ENCODE measurements around the gene PXMP4.

PXMP4 gene

DNA sequence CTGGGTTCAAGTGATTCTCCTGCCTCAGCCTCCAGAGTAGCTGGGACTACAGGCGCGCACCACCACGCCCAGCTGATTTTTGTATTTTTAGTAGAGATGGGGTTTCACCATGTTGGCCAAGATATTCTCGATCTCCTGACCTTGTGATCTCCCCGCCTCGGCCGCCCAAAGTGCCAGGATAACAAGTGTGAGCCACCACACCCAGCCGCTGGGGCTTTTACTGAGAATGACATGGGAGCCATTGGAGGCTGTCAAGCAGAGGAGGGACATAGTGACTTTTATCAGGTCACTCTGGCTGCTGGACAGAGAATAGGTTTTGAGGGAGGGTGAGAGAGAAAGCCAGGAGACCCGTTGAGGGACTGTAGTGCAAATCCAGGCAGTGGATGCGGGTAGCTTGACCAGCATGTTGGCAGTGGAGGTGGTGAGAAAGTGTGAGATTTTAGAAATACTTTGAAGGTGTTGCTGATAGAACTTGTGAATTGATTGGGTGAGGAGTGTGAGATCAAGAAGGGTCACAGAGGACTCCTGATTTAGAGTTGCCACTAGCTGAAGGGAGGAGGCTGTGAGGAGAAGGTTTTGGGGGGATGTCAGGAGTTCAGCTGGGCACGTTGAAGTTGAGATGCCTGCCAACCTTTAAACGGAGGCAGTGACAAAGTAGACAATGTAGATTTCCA is 26.4 kb upstream of the PXMP4 start:
- H3K4me3 ChIP-seq (ENCODE audit: low read length) = no peak overlapping the region
- no peaks in the 10 kb centered on the region for H3K36me3 ChIP-seq (ENCODE audit: control insufficient read depth, low read length)
- no peak for TF ChIP-seq EZH2phosphoT487 (IDR thresholded peaks at IDR 0.05; ENCODE audit: borderline replicate concordance, low read length)
- TF ChIP-seq, protein P1, sequence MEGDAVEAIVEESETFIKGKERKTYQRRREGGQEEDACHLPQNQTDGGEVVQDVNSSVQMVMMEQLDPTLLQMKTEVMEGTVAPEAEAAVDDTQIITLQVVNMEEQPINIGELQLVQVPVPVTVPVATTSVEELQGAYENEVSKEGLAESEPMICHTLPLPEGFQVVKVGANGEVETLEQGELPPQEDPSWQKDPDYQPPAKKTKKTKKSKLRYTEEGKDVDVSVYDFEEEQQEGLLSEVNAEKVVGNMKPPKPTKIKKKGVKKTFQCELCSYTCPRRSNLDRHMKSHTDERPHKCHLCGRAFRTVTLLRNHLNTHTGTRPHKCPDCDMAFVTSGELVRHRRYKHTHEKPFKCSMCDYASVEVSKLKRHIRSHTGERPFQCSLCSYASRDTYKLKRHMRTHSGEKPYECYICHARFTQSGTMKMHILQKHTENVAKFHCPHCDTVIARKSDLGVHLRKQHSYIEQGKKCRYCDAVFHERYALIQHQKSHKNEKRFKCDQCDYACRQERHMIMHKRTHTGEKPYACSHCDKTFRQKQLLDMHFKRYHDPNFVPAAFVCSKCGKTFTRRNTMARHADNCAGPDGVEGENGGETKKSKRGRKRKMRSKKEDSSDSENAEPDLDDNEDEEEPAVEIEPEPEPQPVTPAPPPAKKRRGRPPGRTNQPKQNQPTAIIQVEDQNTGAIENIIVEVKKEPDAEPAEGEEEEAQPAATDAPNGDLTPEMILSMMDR (IDR thresholded peaks at IDR 0.05; ENCODE audit: low read depth, low read length, poor library complexity, severe bottlenecking) = no peak
- H3K9me2 ChIP-seq (replicated peaks; ENCODE audit: control insufficient read depth, low read length) = no peaks in the 10 kb centered on the region
- no peaks in the 10 kb centered on the region for H3K4me1 ChIP-seq (ENCODE audit: control insufficient read depth, low read length)
- no peak overlapping the region for H3K4me2 ChIP-seq (ENCODE audit: low read length)
- no peaks in the 10 kb centered on the region for H3K9me3 ChIP-seq (ENCODE audit: control insufficient read depth, insufficient read depth, low read length)
- no peaks in the 10 kb centered on the region for H3K79me2 ChIP-seq (ENCODE audit: control insufficient read depth, low read length)
- H3F3A ChIP-seq (ENCODE audit: control insufficient read depth, insufficient read depth) = no peaks in the 10 kb centered on the region
- no peaks in the 10 kb centered on the region for H3K27me3 ChIP-seq (ENCODE audit: control insufficient read depth, low read length)
- no peaks in the 10 kb centered on the region for H4K20me1 ChIP-seq (ENCODE audit: control insufficient read depth, insufficient read depth, low read depth, low read length)
- H3K27ac ChIP-seq (ENCODE audit: low read depth, low read length) = no peak overlapping the region

DNA sequence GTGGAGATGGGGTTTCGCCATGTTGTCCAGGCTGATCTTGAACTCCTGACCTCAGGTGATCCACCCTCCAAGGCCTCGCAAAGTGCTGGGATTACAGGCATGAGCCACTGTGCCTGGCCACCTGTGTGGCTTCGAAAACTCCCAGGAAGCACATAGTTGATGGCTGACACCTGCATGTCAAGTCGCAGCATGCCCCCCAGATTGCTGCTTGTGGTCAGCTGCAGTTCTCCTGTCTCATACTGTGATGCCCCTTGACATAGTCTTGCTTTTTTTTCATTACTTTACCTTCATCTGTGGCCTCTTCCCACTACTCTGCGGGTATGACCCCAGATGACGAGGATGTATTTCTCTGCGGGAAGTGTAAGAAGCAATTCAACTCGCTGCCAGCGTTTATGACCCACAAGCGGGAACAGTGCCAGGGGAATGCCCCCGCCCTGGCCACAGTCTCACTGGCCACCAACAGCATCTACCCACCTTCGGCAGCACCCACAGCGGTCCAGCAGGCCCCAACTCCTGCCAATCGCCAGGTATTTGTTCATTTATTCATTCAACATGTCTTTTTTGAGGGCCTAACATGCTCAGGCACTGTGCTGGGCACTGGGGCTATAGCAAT is 24.8 kb upstream of the PXMP4 start:
- TF ChIP-seq EZH2phosphoT487 (IDR thresholded peaks at IDR 0.05; ENCODE audit: borderline replicate concordance, low read length) = no peak
- TF ChIP-seq, protein P1 (IDR thresholded peaks at IDR 0.05; ENCODE audit: low read depth, low read length, poor library complexity, severe bottlenecking) = no peak
- no peaks in the 10 kb centered on the region for H3K36me3 ChIP-seq (ENCODE audit: control insufficient read depth, low read length)

DNA sequence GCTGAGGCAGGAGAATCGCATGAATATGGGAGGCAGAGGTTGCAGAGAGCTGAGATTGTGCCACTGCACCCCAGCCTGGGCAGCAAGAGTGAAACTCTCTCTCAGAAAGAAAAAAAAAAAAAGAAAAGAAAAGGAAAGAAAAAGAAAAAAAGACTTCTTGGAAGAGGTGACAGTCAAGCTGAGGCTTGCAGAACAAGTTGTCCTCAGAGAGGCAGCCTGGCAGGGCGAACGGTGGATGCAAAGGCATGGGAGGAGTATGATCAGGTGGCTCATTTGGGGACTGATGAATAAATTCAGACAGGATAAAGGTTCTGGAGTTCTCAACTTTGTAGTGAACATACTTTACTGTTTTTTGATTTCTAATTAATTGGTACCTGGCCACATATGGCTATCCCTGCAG is 24.1 kb upstream of the PXMP4 start:
- TF ChIP-seq, protein P1 (IDR thresholded peaks at IDR 0.05; ENCODE audit: low read depth, low read length, poor library complexity, severe bottlenecking) = no peak
- no peak for TF ChIP-seq EZH2phosphoT487 (IDR thresholded peaks at IDR 0.05; ENCODE audit: borderline replicate concordance, low read length)
- no peak overlapping the region for H3K4me2 ChIP-seq (ENCODE audit: low read length)
- no peaks in the 10 kb centered on the region for H3K79me2 ChIP-seq (ENCODE audit: control insufficient read depth, low read length)
- no peaks in the 10 kb centered on the region for H4K20me1 ChIP-seq (ENCODE audit: control insufficient read depth, insufficient read depth, low read depth, low read length)
- H3K4me3 ChIP-seq (ENCODE audit: low read length) = no peak overlapping the region
- H3K27me3 ChIP-seq (ENCODE audit: control insufficient read depth, low read length) = no peaks in the 10 kb centered on the region
- H3F3A ChIP-seq (ENCODE audit: control insufficient read depth, insufficient read depth) = no peaks in the 10 kb centered on the region
- no peaks in the 10 kb centered on the region for H3K9me2 ChIP-seq (replicated peaks; ENCODE audit: control insufficient read depth, low read length)
- H3K4me1 ChIP-seq (ENCODE audit: control insufficient read depth, low read length) = no peaks in the 10 kb centered on the region
- H3K27ac ChIP-seq (ENCODE audit: low read depth, low read length) = no peak overlapping the region
- no peaks in the 10 kb centered on the region for H3K9me3 ChIP-seq (ENCODE audit: control insufficient read depth, insufficient read depth, low read length)
- no peaks in the 10 kb centered on the region for H3K36me3 ChIP-seq (ENCODE audit: control insufficient read depth, low read length)

More for the DNA sequence above, 24.8 kb upstream of the PXMP4 start:
- H3K9me2 ChIP-seq (replicated peaks; ENCODE audit: control insufficient read depth, low read length) = no peaks in the 10 kb centered on the region
- H3K27me3 ChIP-seq (ENCODE audit: control insufficient read depth, low read length) = no peaks in the 10 kb centered on the region
- H3K27ac ChIP-seq (ENCODE audit: low read depth, low read length) = no peak overlapping the region
- H3K4me1 ChIP-seq (ENCODE audit: control insufficient read depth, low read length) = no peaks in the 10 kb centered on the region
- H3F3A ChIP-seq (ENCODE audit: control insufficient read depth, insufficient read depth) = no peaks in the 10 kb centered on the region
- no peaks in the 10 kb centered on the region for H3K9me3 ChIP-seq (ENCODE audit: control insufficient read depth, insufficient read depth, low read length)
- H4K20me1 ChIP-seq (ENCODE audit: control insufficient read depth, insufficient read depth, low read depth, low read length) = no peaks in the 10 kb centered on the region
- no peaks in the 10 kb centered on the region for H3K79me2 ChIP-seq (ENCODE audit: control insufficient read depth, low read length)
- H3K4me3 ChIP-seq (ENCODE audit: low read length) = no peak overlapping the region
- no peak overlapping the region for H3K4me2 ChIP-seq (ENCODE audit: low read length)
